Pancreas (tissue), 10 donors: ENCODE data around the gene DUSP12. TPM values are rescaled to one million over a fixed set of nuclear protein-coding genes. Genes with fewer than 3 reads are reported as not detected.
A peak's percentile ranks its signal among the peaks of the same experiment; 100 is the strongest.

Source experiments
- ATAC-seq, 4 donors: fragments of 200-7000 bp; cut with Tn5 transposase; one replicate each; pipeline versions ENCODE4 v1.8.0 to v1.9.1; 2020; ENCODE audit warnings: mild to moderate bottlenecking in 4 of 4, moderate library complexity in 4 of 4
- DNase-seq, 6 donors: peaks; one replicate each; pipeline ENCODE4 v3.0.0-alpha.2; 2020
- FAIRE-seq: peaks from 2 replicates; lab custom pipeline; 2012; peaks lifted over from hg19 to GRCh38; lab: Jason Lieb, UNC
- H3K27ac ChIP-seq, 4 donors: fragments of 200-600 bp; sonication (generic); 1 replicate in 3 of 4; 2 replicates in 1 of 4; pipeline versions ENCODE4 v1.5.0 to v1.8.0; 2020
- H3K27me3 ChIP-seq, 4 donors: fragments of 200-600 bp; one replicate each; pipeline ENCODE4 v1.8.0; 2021
- H3K36me3 ChIP-seq, 3 donors: fragments of 200-600 bp; sonication (generic) in 1 of 3; one replicate each; pipeline versions ENCODE4 v1.5.0 to v1.8.0; 2020 to 2021
- H3K4me1 ChIP-seq, 3 donors: fragments of 200-600 bp; one replicate each; pipeline ENCODE4 v1.8.0; 2021
- H3K4me3 ChIP-seq, 4 donors: fragments of 200-600 bp; sonication (generic) in 2 of 4; one replicate each; pipeline versions ENCODE4 v1.5.0 to v1.8.0; 2020 to 2021
- H3K9me3 ChIP-seq, 4 donors: fragments of 200-600 bp; one replicate each; pipeline ENCODE4 v1.8.0; 2021
- WGBS, 2 donors: extraction: QIAGEN DNeasy Blood & Tissue Kit; methylation state at CpG; one replicate each; pipeline ENCODE4 v1.1.7; 2013; 5-methylcytosine and 5-hydroxymethylcytosine counted together
- intact Hi-C, 3 donors: fragments of 100-400 bp; cut with DNase I; formaldehyde crosslinking; loops; one replicate each; pipeline versions ENCODE4 v1.11.1 to v1.14.2; 2022
- polyA plus RNA-seq, 2 donors: library from polyadenylated mRNA; stranded (reverse); fragments of 200-250 nt; gene quantifications; one replicate each; pipeline ENCODE4 v1.2.3, GENCODE V29; 2013
- total RNA-seq, 6 donors: library from RNA; stranded (reverse); fragmentation: NEBNext Ultra II Directional in 4 of 6; extraction: Animal tissue kit (Norgen Biotek cat#: 25700) in 4 of 6; gene quantifications; one replicate each; pipeline versions ENCODE4 v1.2.1 to v1.2.4, GENCODE V29; 2021 to 2023
- TF ChIP-seq, protein P1 (sequence below), 4 donors: fragments of 200-600 bp; sonication (generic) in 3 of 4; IDR thresholded peaks; one replicate each; pipeline versions ENCODE4 v1.5.0 to v1.8.0; 2021; ENCODE audit warnings: antibody characterized with exemption in 4 of 4
- donor health status: healthy with polysubstance abuse.
- donor health status: DM: no; HTN: no; CAD: no; lungs with moderate emphysema.
- donor health status: DM: no; HTN: no; CAD: no.
- donor health status: control.
- donor health status: control.
- donor health status: Bipolar disorder and iron deficiency.
- donor health status: DM: yes; HTN: yes; CAD: no.
- donor health status: DM: no; HTN: no; CAD: no.
- donor health status: DM: no; HTN: no; CAD: no.
- donor health status: DM: yes; HTN: yes; CAD: no.

The DUSP12 gene
- total and polyA plus RNA-seq, 8 donors, result 5.7 to 16.0 (median 9.1) TPM

GRCh38 chr1:161706482-161707347 is 42.9 kb upstream of the DUSP12 start, which contains the start of gene FCRLA:
TSS of gene FCRLA (plus strand) at chr1:161707229. CDS start at chr1:161707265, 36 bp downstream.
- DNase-seq (no peak), FAIRE-seq (no peak), ATAC-seq (peak in 2 of 4 donors; percentile 38 to 56)
- intact Hi-C loops, result no loop called here
- H3K36me3 ChIP-seq, result no peaks in the 10 kb centered on the region
- H3K27me3 ChIP-seq, result no peaks in the 10 kb centered on the region
- H3K4me1 ChIP-seq, result no peaks in the 10 kb centered on the region
- WGBS, 2 donors, result 62 to 69% methylated on average over 4 of the region's 4 CpGs
- no peaks in the 10 kb centered on the region for H3K9me3 ChIP-seq
- H3K4me3 ChIP-seq, result no peak within 1 kb of the TSS
- H3K27ac ChIP-seq, result no peak within 1 kb of the TSS
- TF ChIP-seq, protein P1, sequence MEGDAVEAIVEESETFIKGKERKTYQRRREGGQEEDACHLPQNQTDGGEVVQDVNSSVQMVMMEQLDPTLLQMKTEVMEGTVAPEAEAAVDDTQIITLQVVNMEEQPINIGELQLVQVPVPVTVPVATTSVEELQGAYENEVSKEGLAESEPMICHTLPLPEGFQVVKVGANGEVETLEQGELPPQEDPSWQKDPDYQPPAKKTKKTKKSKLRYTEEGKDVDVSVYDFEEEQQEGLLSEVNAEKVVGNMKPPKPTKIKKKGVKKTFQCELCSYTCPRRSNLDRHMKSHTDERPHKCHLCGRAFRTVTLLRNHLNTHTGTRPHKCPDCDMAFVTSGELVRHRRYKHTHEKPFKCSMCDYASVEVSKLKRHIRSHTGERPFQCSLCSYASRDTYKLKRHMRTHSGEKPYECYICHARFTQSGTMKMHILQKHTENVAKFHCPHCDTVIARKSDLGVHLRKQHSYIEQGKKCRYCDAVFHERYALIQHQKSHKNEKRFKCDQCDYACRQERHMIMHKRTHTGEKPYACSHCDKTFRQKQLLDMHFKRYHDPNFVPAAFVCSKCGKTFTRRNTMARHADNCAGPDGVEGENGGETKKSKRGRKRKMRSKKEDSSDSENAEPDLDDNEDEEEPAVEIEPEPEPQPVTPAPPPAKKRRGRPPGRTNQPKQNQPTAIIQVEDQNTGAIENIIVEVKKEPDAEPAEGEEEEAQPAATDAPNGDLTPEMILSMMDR (IDR thresholded peaks at IDR 0.05), result no peak

GRCh38 chr1:161707503-161707902 is 42.1 kb upstream of the DUSP12 start:
- TF ChIP-seq, protein P1 (IDR thresholded peaks at IDR 0.05), result no peak
- DNase-seq, result no peak
- WGBS, 2 donors, result 71 to 76% methylated on average over 2 of the region's 2 CpGs
- H3K27ac ChIP-seq, result no peak overlapping the region
- intact Hi-C loops, result no loop called here
- no peak for FAIRE-seq
- ATAC-seq, result no peak
- no peaks in the 10 kb centered on the region for H3K9me3 ChIP-seq
- H3K4me3 ChIP-seq, result no peak overlapping the region
- no peaks in the 10 kb centered on the region for H3K36me3 ChIP-seq
- no peaks in the 10 kb centered on the region for H3K4me1 ChIP-seq
- no peaks in the 10 kb centered on the region for H3K27me3 ChIP-seq

DNA sequence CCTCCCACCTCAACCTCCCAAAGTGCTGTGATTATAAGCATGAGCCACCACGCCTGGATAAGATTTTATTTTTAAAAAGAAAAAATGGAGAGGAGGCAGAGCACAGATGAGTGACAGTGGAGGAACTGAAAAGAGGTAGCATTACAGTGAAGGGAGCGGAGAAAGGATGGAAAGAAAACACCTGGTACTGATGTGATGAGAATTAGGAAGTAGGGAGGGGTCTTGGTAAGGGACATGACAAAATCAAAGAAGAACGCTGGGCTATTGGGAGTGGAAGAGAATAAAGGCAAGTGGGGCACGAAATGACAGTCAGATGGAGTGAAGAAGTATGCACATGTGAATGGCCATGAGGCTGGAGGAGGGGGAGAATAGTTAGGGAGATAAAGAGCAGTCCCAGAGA is 40.2 kb upstream of the DUSP12 start:
- FAIRE-seq (no peak), ATAC-seq (no peak), DNase-seq (no peak)
- no peaks in the 10 kb centered on the region for H3K27me3 ChIP-seq
- intact Hi-C loops, result no loop called here
- no peaks in the 10 kb centered on the region for H3K36me3 ChIP-seq
- no peaks in the 10 kb centered on the region for H3K9me3 ChIP-seq
- no peaks in the 10 kb centered on the region for H3K4me1 ChIP-seq
- H3K4me3 ChIP-seq, result no peak overlapping the region
- no peak overlapping the region for H3K27ac ChIP-seq
- TF ChIP-seq, protein P1 (IDR thresholded peaks at IDR 0.05), result no peak
- WGBS, 2 donors, result 65 to 80% methylated on average over 4 of the region's 4 CpGs

DNA sequence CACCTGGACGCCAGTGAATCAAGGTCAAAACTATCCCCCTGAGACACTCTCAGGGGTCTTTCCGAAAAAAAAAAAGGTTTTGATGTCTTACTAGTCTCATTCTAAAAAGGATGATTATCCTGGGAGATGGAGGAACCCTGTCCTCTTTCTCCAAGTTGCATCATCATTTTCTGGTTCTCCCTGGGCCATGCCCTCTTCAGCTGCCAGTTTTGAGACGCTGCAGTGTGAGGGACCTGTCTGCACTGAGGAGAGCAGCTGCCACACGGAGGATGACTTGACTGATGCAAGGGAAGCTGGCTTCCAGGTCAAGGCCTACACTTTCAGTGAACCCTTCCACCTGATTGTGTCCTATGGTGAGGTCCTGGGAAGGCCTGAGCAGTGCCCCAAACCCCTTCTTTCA is 39.0 kb upstream of the DUSP12 start:
- TF ChIP-seq, protein P1 (IDR thresholded peaks at IDR 0.05), result no peak
- 60 to 65% methylated on average over 4 of the region's 4 CpGs for WGBS, 2 donors
- FAIRE-seq (no peak), ATAC-seq (no peak), DNase-seq (no peak)
- H3K4me3 ChIP-seq, result no peak overlapping the region
- H3K4me1 ChIP-seq, result no peaks in the 10 kb centered on the region
- no peaks in the 10 kb centered on the region for H3K36me3 ChIP-seq
- no peaks in the 10 kb centered on the region for H3K27me3 ChIP-seq
- intact Hi-C loops, result no loop called here
- H3K9me3 ChIP-seq, result no peaks in the 10 kb centered on the region
- no peak overlapping the region for H3K27ac ChIP-seq
